ENCODE results near the gene KRR1. TPM values are rescaled to one million over a fixed set of nuclear protein-coding genes. Genes with fewer than 3 reads are reported as not detected.

Gene KRR1
- total and polyA plus RNA-seq, 2 of the 13 experiments (the other 11 are each of a cell fraction or from before 2014, with no cell fraction given), result 19.3 to 103 TPM

DNA sequence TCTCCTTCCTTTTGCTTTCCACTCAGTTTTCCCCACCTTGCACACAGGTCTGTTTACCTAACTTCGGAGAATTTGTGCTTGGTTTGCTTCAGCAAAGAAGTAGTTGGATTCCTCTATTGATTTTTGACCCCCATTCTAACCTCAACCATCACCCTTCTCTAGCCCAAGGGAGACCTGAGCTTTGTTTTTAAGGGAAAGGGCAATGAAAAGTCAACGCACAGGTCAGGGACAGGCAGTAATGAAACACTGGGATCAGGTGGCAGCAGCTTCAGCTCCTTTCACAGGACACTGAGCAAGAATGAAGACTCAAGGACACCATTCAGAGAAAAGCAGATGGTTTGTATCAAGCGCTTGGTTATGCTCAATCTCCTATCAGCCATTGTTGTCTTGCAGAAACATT, 46.9 kb upstream of the KRR1 start (continued):
- TF ChIP-seq, protein P1, sequence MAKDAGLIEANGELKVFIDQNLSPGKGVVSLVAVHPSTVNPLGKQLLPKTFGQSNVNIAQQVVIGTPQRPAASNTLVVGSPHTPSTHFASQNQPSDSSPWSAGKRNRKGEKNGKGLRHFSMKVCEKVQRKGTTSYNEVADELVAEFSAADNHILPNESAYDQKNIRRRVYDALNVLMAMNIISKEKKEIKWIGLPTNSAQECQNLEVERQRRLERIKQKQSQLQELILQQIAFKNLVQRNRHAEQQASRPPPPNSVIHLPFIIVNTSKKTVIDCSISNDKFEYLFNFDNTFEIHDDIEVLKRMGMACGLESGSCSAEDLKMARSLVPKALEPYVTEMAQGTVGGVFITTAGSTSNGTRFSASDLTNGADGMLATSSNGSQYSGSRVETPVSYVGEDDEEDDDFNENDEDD (CRISPR knock-in tag; IDR thresholded peaks at IDR 0.05; ENCODE audit: borderline replicate concordance), result no peak
- TF ChIP-seq, protein P2, sequence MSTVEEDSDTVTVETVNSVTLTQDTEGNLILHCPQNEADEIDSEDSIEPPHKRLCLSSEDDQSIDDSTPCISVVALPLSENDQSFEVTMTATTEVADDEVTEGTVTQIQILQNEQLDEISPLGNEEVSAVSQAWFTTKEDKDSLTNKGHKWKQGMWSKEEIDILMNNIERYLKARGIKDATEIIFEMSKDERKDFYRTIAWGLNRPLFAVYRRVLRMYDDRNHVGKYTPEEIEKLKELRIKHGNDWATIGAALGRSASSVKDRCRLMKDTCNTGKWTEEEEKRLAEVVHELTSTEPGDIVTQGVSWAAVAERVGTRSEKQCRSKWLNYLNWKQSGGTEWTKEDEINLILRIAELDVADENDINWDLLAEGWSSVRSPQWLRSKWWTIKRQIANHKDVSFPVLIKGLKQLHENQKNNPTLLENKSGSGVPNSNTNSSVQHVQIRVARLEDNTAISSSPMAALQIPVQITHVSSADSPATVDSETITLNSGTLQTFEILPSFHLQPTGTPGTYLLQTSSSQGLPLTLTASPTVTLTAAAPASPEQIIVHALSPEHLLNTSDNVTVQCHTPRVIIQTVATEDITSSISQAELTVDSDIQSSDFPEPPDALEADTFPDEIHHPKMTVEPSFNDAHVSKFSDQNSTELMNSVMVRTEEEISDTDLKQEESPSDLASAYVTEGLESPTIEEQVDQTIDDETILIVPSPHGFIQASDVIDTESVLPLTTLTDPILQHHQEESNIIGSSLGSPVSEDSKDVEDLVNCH (CRISPR knock-in tag; IDR thresholded peaks at IDR 0.05), result no peak
- TF ChIP-seq ZNF136 (CRISPR knock-in tag; IDR thresholded peaks at IDR 0.05; ENCODE audit: low read depth), result no peak
- TF ChIP-seq ZBTB42 (CRISPR knock-in tag; IDR thresholded peaks at IDR 0.05), result no peak
- no peak for TF ChIP-seq ELF3 (CRISPR knock-in tag; IDR thresholded peaks at IDR 0.05)
- 0 out of 2 replicates have a peak, but pooled peaks have one; percentile 30 for TF ChIP-seq ZNF547 (CRISPR knock-in tag; IDR thresholded peaks at IDR 0.05)
- no peak for TF ChIP-seq ZNF879 (CRISPR knock-in tag; IDR thresholded peaks at IDR 0.05)
- TF ChIP-seq SRSF4 (IDR thresholded peaks at IDR 0.05; ENCODE audit: low read depth, low read length, poor library complexity, severe bottlenecking), result no peak
- no peak for TF ChIP-seq SRSF1 (optimal IDR thresholded peaks at IDR 0.05; ENCODE audit: low read depth, low read length)
- no peak for TF ChIP-seq ATM (IDR thresholded peaks at IDR 0.05; ENCODE audit: borderline replicate concordance)
- TF ChIP-seq, protein P3, sequence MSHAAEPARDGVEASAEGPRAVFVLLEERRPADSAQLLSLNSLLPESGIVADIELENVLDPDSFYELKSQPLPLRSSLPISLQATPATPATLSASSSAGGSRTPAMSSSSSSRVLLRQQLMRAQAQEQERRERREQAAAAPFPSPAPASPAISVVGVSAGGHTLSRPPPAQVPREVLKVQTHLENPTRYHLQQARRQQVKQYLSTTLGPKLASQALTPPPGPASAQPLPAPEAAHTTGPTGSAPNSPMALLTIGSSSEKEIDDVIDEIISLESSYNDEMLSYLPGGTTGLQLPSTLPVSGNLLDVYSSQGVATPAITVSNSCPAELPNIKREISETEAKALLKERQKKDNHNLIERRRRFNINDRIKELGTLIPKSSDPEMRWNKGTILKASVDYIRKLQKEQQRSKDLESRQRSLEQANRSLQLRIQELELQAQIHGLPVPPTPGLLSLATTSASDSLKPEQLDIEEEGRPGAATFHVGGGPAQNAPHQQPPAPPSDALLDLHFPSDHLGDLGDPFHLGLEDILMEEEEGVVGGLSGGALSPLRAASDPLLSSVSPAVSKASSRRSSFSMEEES (CRISPR knock-in tag; IDR thresholded peaks at IDR 0.05), result 0 out of 2 replicates have a peak, but pooled peaks have one; percentile 50
- peak; percentile 78; the same call in 1 of the 2 replicates for TF ChIP-seq ZNF644 (CRISPR knock-in tag; IDR thresholded peaks at IDR 0.05; ENCODE audit: low read depth)
- TF ChIP-seq TOPORS (CRISPR knock-in tag; IDR thresholded peaks at IDR 0.05), result no peak
- TF ChIP-seq ZNF530 (CRISPR knock-in tag; IDR thresholded peaks at IDR 0.05; ENCODE audit: low read depth), result no peak
- peak; percentile 40; the same call in 1 of the 2 replicates for TF ChIP-seq CREM (IDR thresholded peaks at IDR 0.05)
- TF ChIP-seq CREM (CRISPR knock-in tag; IDR thresholded peaks at IDR 0.05), result no peak
- no peak for TF ChIP-seq SAFB2 (CRISPR knock-in tag; IDR thresholded peaks at IDR 0.05; ENCODE audit: borderline replicate concordance, low read depth)
- TF ChIP-seq, protein P4, sequence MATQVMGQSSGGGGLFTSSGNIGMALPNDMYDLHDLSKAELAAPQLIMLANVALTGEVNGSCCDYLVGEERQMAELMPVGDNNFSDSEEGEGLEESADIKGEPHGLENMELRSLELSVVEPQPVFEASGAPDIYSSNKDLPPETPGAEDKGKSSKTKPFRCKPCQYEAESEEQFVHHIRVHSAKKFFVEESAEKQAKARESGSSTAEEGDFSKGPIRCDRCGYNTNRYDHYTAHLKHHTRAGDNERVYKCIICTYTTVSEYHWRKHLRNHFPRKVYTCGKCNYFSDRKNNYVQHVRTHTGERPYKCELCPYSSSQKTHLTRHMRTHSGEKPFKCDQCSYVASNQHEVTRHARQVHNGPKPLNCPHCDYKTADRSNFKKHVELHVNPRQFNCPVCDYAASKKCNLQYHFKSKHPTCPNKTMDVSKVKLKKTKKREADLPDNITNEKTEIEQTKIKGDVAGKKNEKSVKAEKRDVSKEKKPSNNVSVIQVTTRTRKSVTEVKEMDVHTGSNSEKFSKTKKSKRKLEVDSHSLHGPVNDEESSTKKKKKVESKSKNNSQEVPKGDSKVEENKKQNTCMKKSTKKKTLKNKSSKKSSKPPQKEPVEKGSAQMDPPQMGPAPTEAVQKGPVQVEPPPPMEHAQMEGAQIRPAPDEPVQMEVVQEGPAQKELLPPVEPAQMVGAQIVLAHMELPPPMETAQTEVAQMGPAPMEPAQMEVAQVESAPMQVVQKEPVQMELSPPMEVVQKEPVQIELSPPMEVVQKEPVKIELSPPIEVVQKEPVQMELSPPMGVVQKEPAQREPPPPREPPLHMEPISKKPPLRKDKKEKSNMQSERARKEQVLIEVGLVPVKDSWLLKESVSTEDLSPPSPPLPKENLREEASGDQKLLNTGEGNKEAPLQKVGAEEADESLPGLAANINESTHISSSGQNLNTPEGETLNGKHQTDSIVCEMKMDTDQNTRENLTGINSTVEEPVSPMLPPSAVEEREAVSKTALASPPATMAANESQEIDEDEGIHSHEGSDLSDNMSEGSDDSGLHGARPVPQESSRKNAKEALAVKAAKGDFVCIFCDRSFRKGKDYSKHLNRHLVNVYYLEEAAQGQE (IDR thresholded peaks at IDR 0.05; ENCODE audit: borderline replicate concordance in 1 of 2, low read depth in 1 of 2, low read length in 2 of 2), result no peak
- TF ChIP-seq, protein P5, sequence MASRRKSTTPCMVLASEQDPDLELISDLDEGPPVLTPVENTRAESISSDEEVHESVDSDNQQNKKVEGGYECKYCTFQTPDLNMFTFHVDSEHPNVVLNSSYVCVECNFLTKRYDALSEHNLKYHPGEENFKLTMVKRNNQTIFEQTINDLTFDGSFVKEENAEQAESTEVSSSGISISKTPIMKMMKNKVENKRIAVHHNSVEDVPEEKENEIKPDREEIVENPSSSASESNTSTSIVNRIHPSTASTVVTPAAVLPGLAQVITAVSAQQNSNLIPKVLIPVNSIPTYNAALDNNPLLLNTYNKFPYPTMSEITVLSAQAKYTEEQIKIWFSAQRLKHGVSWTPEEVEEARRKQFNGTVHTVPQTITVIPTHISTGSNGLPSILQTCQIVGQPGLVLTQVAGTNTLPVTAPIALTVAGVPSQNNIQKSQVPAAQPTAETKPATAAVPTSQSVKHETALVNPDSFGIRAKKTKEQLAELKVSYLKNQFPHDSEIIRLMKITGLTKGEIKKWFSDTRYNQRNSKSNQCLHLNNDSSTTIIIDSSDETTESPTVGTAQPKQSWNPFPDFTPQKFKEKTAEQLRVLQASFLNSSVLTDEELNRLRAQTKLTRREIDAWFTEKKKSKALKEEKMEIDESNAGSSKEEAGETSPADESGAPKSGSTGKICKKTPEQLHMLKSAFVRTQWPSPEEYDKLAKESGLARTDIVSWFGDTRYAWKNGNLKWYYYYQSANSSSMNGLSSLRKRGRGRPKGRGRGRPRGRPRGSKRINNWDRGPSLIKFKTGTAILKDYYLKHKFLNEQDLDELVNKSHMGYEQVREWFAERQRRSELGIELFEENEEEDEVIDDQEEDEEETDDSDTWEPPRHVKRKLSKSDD (CRISPR knock-in tag; IDR thresholded peaks at IDR 0.05; ENCODE audit: low read depth), result 0 out of 2 replicates have a peak, but pooled peaks have one; percentile 35
